Choroid plexus epithelial cell (primary cell): ENCODE measurements around the gene C12orf42.

Source experiments
- DNase-seq: peaks from one replicate; pipeline ENCODE4 v3.0.0-alpha.2; 2010; ENCODE audit warnings: low read depth
- H3K4me3 ChIP-seq: 2 replicates; pipeline ENCODE4 v1.5.1; 2011; ENCODE audit warnings: low read depth, mild to moderate bottlenecking, control low read depth, low read length, moderate library complexity
- CTCF ChIP-seq: conservative IDR thresholded peaks from 2 replicates; pipeline ENCODE4 v1.5.1; 2011; ENCODE audit warnings: low read depth, mild to moderate bottlenecking, control low read depth, inconsistent platforms, low read length, moderate library complexity

C12orf42 gene

GRCh38 chr12:103348935-103349334 is 146.8 kb downstream of the C12orf42 start:
- TF ChIP-seq CTCF = no peak
- no peak for DNase-seq
- H3K4me3 ChIP-seq = no peak overlapping the region

GRCh38 chr12:103336940-103337339 is 158.8 kb downstream of the C12orf42 start:
- DNase-seq = no peak
- no peak overlapping the region for H3K4me3 ChIP-seq
- TF ChIP-seq CTCF = no peak

- no peak for TF ChIP-seq CTCF
- no peak overlapping the region for H3K4me3 ChIP-seq
- DNase-seq = no peak
Measured at GRCh38 chr12:103334466-103334865, 161.3 kb downstream of the C12orf42 start.

- DNase-seq = no peak
- no peak overlapping the region for H3K4me3 ChIP-seq
- TF ChIP-seq CTCF = no peak
Measured at GRCh38 chr12:103333676-103334075, 162.1 kb downstream of the C12orf42 start.

GRCh38 chr12:103331643-103332042 is 164.1 kb downstream of the C12orf42 start:
- no peak for DNase-seq
- no peak for TF ChIP-seq CTCF
- no peak overlapping the region for H3K4me3 ChIP-seq

- no peak for DNase-seq
- H3K4me3 ChIP-seq = no peak overlapping the region
- no peak for TF ChIP-seq CTCF
Measured at GRCh38 chr12:103330672-103331071, 165.1 kb downstream of the C12orf42 start.

- H3K4me3 ChIP-seq = no peak overlapping the region
- DNase-seq = no peak
- no peak for TF ChIP-seq CTCF
Measured at GRCh38 chr12:103327676-103328075, 168.1 kb downstream of the C12orf42 start.
